ENCODE results near the gene TAF4B.
A peak's percentile ranks its signal among the peaks of the same experiment; 100 is the strongest.
"Not testable (repeated sequence)": the region's sequence is repeated elsewhere in the genome, so short reads cannot be mapped to it uniquely, and the experiment has no call there.

TAF4B gene

GRCh38 chr18:26237363-26237762 lies 11.1 kb downstream of the TAF4B start:
- not testable (repeated sequence) for DNase-seq

- not testable (repeated sequence) for DNase-seq
These were observed 12.5 kb downstream of the TAF4B start for GRCh38 chr18:26238718-26239117.

- not testable (repeated sequence) for DNase-seq
These were observed 16.1 kb downstream of the TAF4B start for GRCh38 chr18:26242392-26242791.

GRCh38 chr18:26245434-26245833 lies 19.2 kb downstream of the TAF4B start:
- DNase-seq: not testable (repeated sequence)

GRCh38 chr18:26252411-26252810 lies 26.2 kb downstream of the TAF4B start:
- no peak for DNase-seq

- peak; percentile 5 for DNase-seq
These were observed 28.6 kb downstream of the TAF4B start for GRCh38 chr18:26254808-26255207.

- DNase-seq: peak; percentile 77
These were observed 29.7 kb downstream of the TAF4B start for GRCh38 chr18:26255695-26256622.

- DNase-seq: no peak
These were observed 32.5 kb downstream of the TAF4B start for GRCh38 chr18:26258711-26259110.

- not testable (repeated sequence) for DNase-seq
These were observed 33.2 kb downstream of the TAF4B start for GRCh38 chr18:26259416-26259815.

GRCh38 chr18:26262156-26262555 lies 35.9 kb downstream of the TAF4B start:
- no peak for DNase-seq

- no peak for DNase-seq
These were observed 41.2 kb downstream of the TAF4B start for GRCh38 chr18:26267357-26267930.

GRCh38 chr18:26268454-26268853 lies 42.2 kb downstream of the TAF4B start:
- no peak for DNase-seq

- DNase-seq: no peak
These were observed 45.8 kb downstream of the TAF4B start for GRCh38 chr18:26271917-26272549.

GRCh38 chr18:26277374-26277773 lies 51.1 kb downstream of the TAF4B start:
- no peak for DNase-seq

- no peak for DNase-seq
These were observed 53.2 kb downstream of the TAF4B start for GRCh38 chr18:26279428-26279827.

- peak; percentile 51 for DNase-seq
These were observed 59.8 kb downstream of the TAF4B start for GRCh38 chr18:26286008-26286407.

GRCh38 chr18:26287644-26288043 lies 61.4 kb downstream of the TAF4B start:
- no peak for DNase-seq

- no peak for DNase-seq
These were observed 64.1 kb downstream of the TAF4B start for GRCh38 chr18:26290385-26290784.

- DNase-seq: no peak
These were observed 67.7 kb downstream of the TAF4B start for GRCh38 chr18:26293982-26294381.

GRCh38 chr18:26298107-26298506 lies 71.9 kb downstream of the TAF4B start:
- no peak for DNase-seq

GRCh38 chr18:26301681-26302080 lies 75.4 kb downstream of the TAF4B start:
- peak; percentile 80 for DNase-seq

GRCh38 chr18:26303222-26303621 lies 77.0 kb downstream of the TAF4B start:
- not testable (repeated sequence) for DNase-seq

GRCh38 chr18:26304511-26304910 lies 78.3 kb downstream of the TAF4B start:
- DNase-seq: no peak
